IMR-90 (cell line): ENCODE measurements around the gene DTL. TPM values are rescaled to one million over a fixed set of nuclear protein-coding genes. Genes with fewer than 3 reads are reported as not detected.

Experiments used
- ATAC-seq: fragments of 200-7000 bp; cut with Tn5 transposase; 2 replicates; pipeline ENCODE4 v1.9.1; 2020; ENCODE audit warnings: low read depth, mild to moderate bottlenecking, moderate library complexity
- BruUV-seq: library from RNA; stranded (reverse); fragments of 400-500 nt; replicated peaks from 2 replicates; lab custom pipeline; 2021; lab: Mats Ljungman, UMichigan
- CTCF ChIA-PET: fragments of 300-600 bp; formaldehyde crosslinking; extraction: SDS; loops from one replicate; lab custom pipeline; 2021; ENCODE audit warnings: antibody characterized with exemption; lab: Yijun Ruan, JAX
- POLR2A ChIA-PET: fragments of 300-600 bp; sonication (Branson Sonifier 250); formaldehyde crosslinking; loops from one replicate; lab custom pipeline; 2022; ENCODE audit warnings: antibody characterized with exemption; ENCODE audit not compliant: unreplicated experiment; lab: Charles Lee
- DNase-seq: peaks from one replicate; pipeline ENCODE4 v3.0.0; 2013
- H2AFZ ChIP-seq: replicated peaks from 2 replicates; pipeline ENCODE3; 2013; ENCODE audit warnings: low read length, mild to moderate bottlenecking; ENCODE audit not compliant: poor library complexity
- H2AK5ac ChIP-seq: 2 replicates; pipeline ENCODE4 v1.6.1; 2013; ENCODE audit warnings: low read depth, low read length, inconsistent platforms
- H2AK9ac ChIP-seq: replicated peaks from 2 replicates; pipeline ENCODE3; 2013; ENCODE audit warnings: mild to moderate bottlenecking, low read depth, low read length, moderate library complexity; ENCODE audit not compliant: poor library complexity
- H2BK120ac ChIP-seq: 2 replicates; pipeline ENCODE4 v1.6.1; 2013; ENCODE audit warnings: low read depth, low read length, inconsistent platforms
- H2BK15ac ChIP-seq: 3 replicates; pipeline ENCODE4 v1.6.1; 2013; ENCODE audit warnings: low read depth, low read length, inconsistent platforms
- H2BK20ac ChIP-seq: 2 replicates; pipeline ENCODE4 v1.6.1; 2013; ENCODE audit warnings: low read depth, mild to moderate bottlenecking, inconsistent platforms, low read length, moderate library complexity
- H2BK5ac ChIP-seq: 2 replicates; pipeline ENCODE4 v1.6.1; 2013; ENCODE audit warnings: mild to moderate bottlenecking, low read depth, low read length, inconsistent platforms; ENCODE audit not compliant: poor library complexity, severe bottlenecking
- H3K14ac ChIP-seq: replicated peaks from 2 replicates; pipeline ENCODE4 v1.6.1; 2013; ENCODE audit warnings: low read depth, low read length, inconsistent platforms
- H3K18ac ChIP-seq: 2 replicates; pipeline ENCODE4 v1.6.1; 2013; ENCODE audit warnings: low read depth, low read length, control low read depth
- H3K23ac ChIP-seq: 2 replicates; pipeline ENCODE4 v1.6.1; 2013; ENCODE audit warnings: low read depth, low read length, inconsistent platforms
- H3K27ac ChIP-seq: 2 replicates; pipeline ENCODE4 v1.5.1; 2013; ENCODE audit warnings: mild to moderate bottlenecking, control low read depth, low read length; ENCODE audit not compliant: insufficient read depth
- H3K27me3 ChIP-seq: 2 replicates; pipeline ENCODE4 v1.6.1; 2013; ENCODE audit warnings: low read length; ENCODE audit not compliant: control insufficient read depth, insufficient read depth
- H3K36me3 ChIP-seq: 2 replicates; pipeline ENCODE4 v1.6.1; 2013; ENCODE audit warnings: low read length, mixed read lengths; ENCODE audit not compliant: control insufficient read depth, insufficient read depth
- H3K4ac ChIP-seq: 2 replicates; pipeline ENCODE4 v1.6.1; 2013; ENCODE audit warnings: low read depth, low read length, inconsistent platforms
- H3K4me1 ChIP-seq: 2 replicates; pipeline ENCODE4 v1.6.1; 2013; ENCODE audit warnings: low read length, mixed read lengths; ENCODE audit not compliant: control insufficient read depth, insufficient read depth
- H3K4me2 ChIP-seq: 2 replicates; pipeline ENCODE4 v1.6.1; 2013; ENCODE audit warnings: low read depth, mild to moderate bottlenecking, control low read depth, low read length, moderate library complexity
- H3K4me3 ChIP-seq: 2 replicates; pipeline ENCODE4 v1.5.1; 2013; ENCODE audit warnings: low read depth, mild to moderate bottlenecking, control low read depth, low read length, moderate library complexity; ENCODE audit not compliant: insufficient read depth
- H3K56ac ChIP-seq: 2 replicates; pipeline ENCODE4 v1.6.1; 2013; ENCODE audit warnings: low read length, inconsistent platforms; ENCODE audit not compliant: insufficient read depth; ENCODE audit errors: extremely low read depth
- H3K79me1 ChIP-seq, 2 experiments: 2 replicates each; pipeline ENCODE4 v1.6.1; 2013; ENCODE audit warnings: low read length in 2 of 2, inconsistent platforms in 1 of 2, low read depth in 1 of 2
- H3K9ac ChIP-seq: 2 replicates; pipeline ENCODE4 v1.6.1; 2013; ENCODE audit warnings: low read depth, low read length, control low read depth
- H3K9me1 ChIP-seq: 2 replicates; pipeline ENCODE4 v1.6.1; 2013; ENCODE audit warnings: low read length, inconsistent platforms; ENCODE audit not compliant: insufficient read depth
- H3K9me3 ChIP-seq: 2 replicates; pipeline ENCODE4 v1.6.1; 2013; ENCODE audit warnings: low read length; ENCODE audit not compliant: control insufficient read depth, insufficient read depth
- H4K20me1 ChIP-seq: 2 replicates; pipeline ENCODE4 v1.6.1; 2013; ENCODE audit warnings: low read length, inconsistent platforms; ENCODE audit not compliant: insufficient read depth
- H4K5ac ChIP-seq: 2 replicates; pipeline ENCODE4 v1.6.1; 2013; ENCODE audit warnings: mild to moderate bottlenecking, low read depth, low read length, control low read depth
- H4K8ac ChIP-seq, 2 experiments: 2 replicates each; pipeline ENCODE4 v1.6.1; 2013; ENCODE audit warnings: low read depth in 2 of 2, low read length in 2 of 2, control low read depth in 1 of 2, inconsistent platforms in 1 of 2
- H4K91ac ChIP-seq: 2 replicates; pipeline ENCODE4 v1.6.1; 2013; ENCODE audit warnings: low read depth, low read length, inconsistent platforms; ENCODE audit not compliant: insufficient read depth
- BHLHE40 ChIP-seq: fragments of 150-350 bp; IDR thresholded peaks from 2 replicates; pipeline ENCODE4 v1.6.1; 2016; ENCODE audit warnings: mild to moderate bottlenecking, low read depth, low read length
- CEBPB ChIP-seq: IDR thresholded peaks from 2 replicates; pipeline ENCODE4 v1.6.1; 2012; ENCODE audit warnings: low read depth, low read length, improper control_type of control experiment
- CHD1 ChIP-seq: IDR thresholded peaks from 2 replicates; pipeline ENCODE4 v1.6.1; 2012; ENCODE audit warnings: low read depth, low read length, improper control_type of control experiment
- FOS ChIP-seq: fragments of 150-350 bp; IDR thresholded peaks from 2 replicates; pipeline ENCODE4 v1.6.1; 2016; ENCODE audit warnings: low read depth, low read length
- MAFK ChIP-seq: IDR thresholded peaks from 2 replicates; pipeline ENCODE4 v1.6.1; 2012; ENCODE audit warnings: low read depth, low read length, improper control_type of control experiment
- MAZ ChIP-seq: IDR thresholded peaks from 2 replicates; pipeline ENCODE4 v1.6.1; 2012; ENCODE audit warnings: low read depth, mild to moderate bottlenecking, low read length, improper control_type of control experiment, moderate library complexity, borderline replicate concordance
- MXI1 ChIP-seq: IDR thresholded peaks from 2 replicates; pipeline ENCODE4 v1.6.1; 2012; ENCODE audit warnings: low read depth, mild to moderate bottlenecking, low read length, moderate library complexity, borderline replicate concordance
- NFE2L2 ChIP-seq: fragments of 150-350 bp; IDR thresholded peaks from 2 replicates; pipeline ENCODE4 v1.6.1; 2016; ENCODE audit warnings: low read depth, mild to moderate bottlenecking, low read length
- POLR2A ChIP-seq: IDR thresholded peaks from 2 replicates; pipeline ENCODE4 v1.6.1; 2012; ENCODE audit warnings: mild to moderate bottlenecking, low read depth, low read length
- RAD21 ChIP-seq: IDR thresholded peaks from 2 replicates; pipeline ENCODE4 v1.6.1; 2012; ENCODE audit warnings: low read length, improper control_type of control experiment
- RCOR1 ChIP-seq: IDR thresholded peaks from 2 replicates; pipeline ENCODE4 v1.6.1; 2012; ENCODE audit warnings: mild to moderate bottlenecking, low read length, improper control_type of control experiment; ENCODE audit not compliant: insufficient replicate concordance
- RFX5 ChIP-seq: IDR thresholded peaks from 2 replicates; pipeline ENCODE4 v1.8.0; 2012; ENCODE audit warnings: low read depth, mild to moderate bottlenecking, low read length, moderate library complexity
- SMC3 ChIP-seq: fragments of 150-350 bp; IDR thresholded peaks from 2 replicates; pipeline ENCODE4 v1.6.1; 2016; ENCODE audit warnings: low read depth, mild to moderate bottlenecking, antibody characterized with exemption, low read length, moderate library complexity
- dilution Hi-C: fragments of 300-500 bp; cut with HindIII; formaldehyde crosslinking; loops from one replicate; pipeline ENCODE4 v1.14.3; 2018; ENCODE audit warnings: low sequenced_read_pairs; ENCODE audit not compliant: unreplicated experiment
- in situ Hi-C: fragments of 300-500 bp; cut with MboI; formaldehyde crosslinking; loops from 3 replicates; pipeline ENCODE4 v1.14.3; 2019; ENCODE audit warnings: low sequenced_read_pairs, inconsistent platforms, mixed read lengths
- intact Hi-C: fragments of 100-400 bp; cut with micrococcal nuclease; formaldehyde crosslinking; loops from 2 replicates; pipeline ENCODE4 v1.10.0; 2022
- polyA plus RNA-seq, 3 experiments: library from polyadenylated mRNA; depleted of rRNA; stranded (reverse); fragments of >200 nt; gene quantifications; 2 replicates each; pipeline ENCODE4 v1.2.3, GENCODE V29; 2012; ENCODE audit warnings: low replicate concordance in 1 of 3
- total RNA-seq: library from RNA; depleted of rRNA; stranded (reverse); fragments of >200 nt; gene quantifications from 2 replicates; pipeline ENCODE4 v1.2.3, GENCODE V29; 2012
- TF ChIP-seq, protein P1 (sequence below): fragments of 150-350 bp; IDR thresholded peaks from 2 replicates; pipeline ENCODE4 v1.6.1; 2017; ENCODE audit warnings: mild to moderate bottlenecking, antibody characterized with exemption, low read length, low read depth
- TF ChIP-seq, protein P2 (sequence below): conservative IDR thresholded peaks from 2 replicates; pipeline ENCODE4 v1.5.1; 2012; ENCODE audit warnings: mild to moderate bottlenecking, low read depth, low read length, improper control_type of control experiment
- TF ChIP-seq, protein P3 (sequence below): fragments of 150-350 bp; IDR thresholded peaks from 2 replicates; pipeline ENCODE4 v1.6.1; 2016; ENCODE audit warnings: low read depth, mild to moderate bottlenecking, low read length, moderate library complexity, borderline replicate concordance

DTL gene
- total and polyA plus RNA-seq, 2 of the 4 experiments (the other 2 are of a cell fraction), result 11.8 to 19.9 TPM

DNA sequence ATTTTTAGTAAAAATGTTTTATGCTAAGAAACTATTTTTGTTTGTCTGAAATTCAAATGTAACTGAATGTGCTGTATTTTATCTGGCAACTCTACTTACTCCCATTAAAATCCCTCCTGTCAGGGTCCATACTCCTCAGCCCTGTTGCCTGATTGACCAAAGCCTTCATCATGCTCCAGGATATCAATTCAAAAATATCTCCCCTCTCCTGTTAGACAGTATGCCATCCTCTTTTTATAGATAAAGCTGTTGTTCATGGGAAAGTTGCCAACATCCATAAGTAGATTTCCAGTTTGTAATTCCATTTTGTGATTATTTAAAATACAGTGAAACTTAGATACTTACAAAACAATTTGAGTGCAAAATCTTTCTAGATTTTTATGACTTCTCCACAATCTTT is 65.7 kb downstream of the DTL start:
- Histone ChIP-seq H3K4me1 (peaks cover under 1% of the 10 kb centered on the region; the same call in 1 of the 2 replicates), H3K27ac (no peak overlapping the region), H4K91ac (no peak overlapping the region), H2AK5ac (no peak overlapping the region), H3K4me3 (no peak overlapping the region), H3K14ac (no peak overlapping the region), H3K18ac (no peak overlapping the region), H2BK5ac (no peak overlapping the region), H2AFZ (no peak overlapping the region), H3K4ac (no peak overlapping the region), H3K9me1 (peaks cover 8% of the 10 kb centered on the region), H2AK9ac (no peak overlapping the region), H3K9me3 (no peaks in the 10 kb centered on the region), H3K23ac (no peak overlapping the region; the same call in 1 of the 2 replicates), H2BK20ac (no peak overlapping the region), H3K27me3 (no peaks in the 10 kb centered on the region), H2BK15ac (no peak overlapping the region), H3K79me1 (peaks cover 15 to 19% of the 10 kb centered on the region in 2 experiments), H3K36me3 (peaks cover 1% of the 10 kb centered on the region; the same call in 1 of the 2 replicates), H2BK120ac (no peak overlapping the region), H4K20me1 (no peaks in the 10 kb centered on the region), H3K9ac (no peak overlapping the region), H3K4me2 (no peak overlapping the region), H3K56ac (no peak overlapping the region), H4K8ac (no peak overlapping the region), H4K5ac (no peak overlapping the region)
- dilution Hi-C loops (no loop called here), intact Hi-C loops (no loop called here), in situ Hi-C loops (no loop called here)
- BruUV-seq, result no TSS peak
- POLR2A ChIA-PET, result no interaction called here
- TF ChIP-seq FOS (no peak), RAD21 (no peak), SMC3 (no peak), MAFK (no peak), MAZ (no peak), CHD1 (no peak), MXI1 (no peak), RFX5 (no peak), POLR2A (no peak), BHLHE40 (no peak), CEBPB (no peak), RCOR1 (no peak), NFE2L2 (no peak)
- TF ChIP-seq, protein P1, sequence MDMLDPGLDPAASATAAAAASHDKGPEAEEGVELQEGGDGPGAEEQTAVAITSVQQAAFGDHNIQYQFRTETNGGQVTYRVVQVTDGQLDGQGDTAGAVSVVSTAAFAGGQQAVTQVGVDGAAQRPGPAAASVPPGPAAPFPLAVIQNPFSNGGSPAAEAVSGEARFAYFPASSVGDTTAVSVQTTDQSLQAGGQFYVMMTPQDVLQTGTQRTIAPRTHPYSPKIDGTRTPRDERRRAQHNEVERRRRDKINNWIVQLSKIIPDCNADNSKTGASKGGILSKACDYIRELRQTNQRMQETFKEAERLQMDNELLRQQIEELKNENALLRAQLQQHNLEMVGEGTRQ, result no peak
- TF ChIP-seq, protein P2, sequence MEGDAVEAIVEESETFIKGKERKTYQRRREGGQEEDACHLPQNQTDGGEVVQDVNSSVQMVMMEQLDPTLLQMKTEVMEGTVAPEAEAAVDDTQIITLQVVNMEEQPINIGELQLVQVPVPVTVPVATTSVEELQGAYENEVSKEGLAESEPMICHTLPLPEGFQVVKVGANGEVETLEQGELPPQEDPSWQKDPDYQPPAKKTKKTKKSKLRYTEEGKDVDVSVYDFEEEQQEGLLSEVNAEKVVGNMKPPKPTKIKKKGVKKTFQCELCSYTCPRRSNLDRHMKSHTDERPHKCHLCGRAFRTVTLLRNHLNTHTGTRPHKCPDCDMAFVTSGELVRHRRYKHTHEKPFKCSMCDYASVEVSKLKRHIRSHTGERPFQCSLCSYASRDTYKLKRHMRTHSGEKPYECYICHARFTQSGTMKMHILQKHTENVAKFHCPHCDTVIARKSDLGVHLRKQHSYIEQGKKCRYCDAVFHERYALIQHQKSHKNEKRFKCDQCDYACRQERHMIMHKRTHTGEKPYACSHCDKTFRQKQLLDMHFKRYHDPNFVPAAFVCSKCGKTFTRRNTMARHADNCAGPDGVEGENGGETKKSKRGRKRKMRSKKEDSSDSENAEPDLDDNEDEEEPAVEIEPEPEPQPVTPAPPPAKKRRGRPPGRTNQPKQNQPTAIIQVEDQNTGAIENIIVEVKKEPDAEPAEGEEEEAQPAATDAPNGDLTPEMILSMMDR, result no peak
- TF ChIP-seq, protein P3, sequence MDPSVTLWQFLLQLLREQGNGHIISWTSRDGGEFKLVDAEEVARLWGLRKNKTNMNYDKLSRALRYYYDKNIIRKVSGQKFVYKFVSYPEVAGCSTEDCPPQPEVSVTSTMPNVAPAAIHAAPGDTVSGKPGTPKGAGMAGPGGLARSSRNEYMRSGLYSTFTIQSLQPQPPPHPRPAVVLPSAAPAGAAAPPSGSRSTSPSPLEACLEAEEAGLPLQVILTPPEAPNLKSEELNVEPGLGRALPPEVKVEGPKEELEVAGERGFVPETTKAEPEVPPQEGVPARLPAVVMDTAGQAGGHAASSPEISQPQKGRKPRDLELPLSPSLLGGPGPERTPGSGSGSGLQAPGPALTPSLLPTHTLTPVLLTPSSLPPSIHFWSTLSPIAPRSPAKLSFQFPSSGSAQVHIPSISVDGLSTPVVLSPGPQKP, result no peak
- DNase-seq, result no peak
- ATAC-seq, result no peak
- CTCF ChIA-PET, result interaction anchor here (1.8 kb wide), 1 partner anchor 13 kb away, joined by 4 read pairs; no protein-coding TSS in a partner anchor
